Measurements from ENCODE around the gene FNBP1.
"Not testable (repeated sequence)": the region's sequence is repeated elsewhere in the genome, so short reads cannot be mapped to it uniquely, and the experiment has no call there.

Gene FNBP1

GRCh38 chr9:129983891-129984290, 59.1 kb downstream of the FNBP1 start:
- TF ChIP-seq, protein P1, sequence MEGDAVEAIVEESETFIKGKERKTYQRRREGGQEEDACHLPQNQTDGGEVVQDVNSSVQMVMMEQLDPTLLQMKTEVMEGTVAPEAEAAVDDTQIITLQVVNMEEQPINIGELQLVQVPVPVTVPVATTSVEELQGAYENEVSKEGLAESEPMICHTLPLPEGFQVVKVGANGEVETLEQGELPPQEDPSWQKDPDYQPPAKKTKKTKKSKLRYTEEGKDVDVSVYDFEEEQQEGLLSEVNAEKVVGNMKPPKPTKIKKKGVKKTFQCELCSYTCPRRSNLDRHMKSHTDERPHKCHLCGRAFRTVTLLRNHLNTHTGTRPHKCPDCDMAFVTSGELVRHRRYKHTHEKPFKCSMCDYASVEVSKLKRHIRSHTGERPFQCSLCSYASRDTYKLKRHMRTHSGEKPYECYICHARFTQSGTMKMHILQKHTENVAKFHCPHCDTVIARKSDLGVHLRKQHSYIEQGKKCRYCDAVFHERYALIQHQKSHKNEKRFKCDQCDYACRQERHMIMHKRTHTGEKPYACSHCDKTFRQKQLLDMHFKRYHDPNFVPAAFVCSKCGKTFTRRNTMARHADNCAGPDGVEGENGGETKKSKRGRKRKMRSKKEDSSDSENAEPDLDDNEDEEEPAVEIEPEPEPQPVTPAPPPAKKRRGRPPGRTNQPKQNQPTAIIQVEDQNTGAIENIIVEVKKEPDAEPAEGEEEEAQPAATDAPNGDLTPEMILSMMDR (IDR thresholded peaks at IDR 0.05; ENCODE audit: low read depth, low read length) = no peak
- no peak overlapping the region for H3K4me3 ChIP-seq (replicated peaks in 1 of 2; ENCODE audit: low read depth in 2 of 2, low read length in 2 of 2)
- peak; percentile 69 to 77 for DNase-seq (ENCODE audit: low read depth in 2 of 2)

DNA sequence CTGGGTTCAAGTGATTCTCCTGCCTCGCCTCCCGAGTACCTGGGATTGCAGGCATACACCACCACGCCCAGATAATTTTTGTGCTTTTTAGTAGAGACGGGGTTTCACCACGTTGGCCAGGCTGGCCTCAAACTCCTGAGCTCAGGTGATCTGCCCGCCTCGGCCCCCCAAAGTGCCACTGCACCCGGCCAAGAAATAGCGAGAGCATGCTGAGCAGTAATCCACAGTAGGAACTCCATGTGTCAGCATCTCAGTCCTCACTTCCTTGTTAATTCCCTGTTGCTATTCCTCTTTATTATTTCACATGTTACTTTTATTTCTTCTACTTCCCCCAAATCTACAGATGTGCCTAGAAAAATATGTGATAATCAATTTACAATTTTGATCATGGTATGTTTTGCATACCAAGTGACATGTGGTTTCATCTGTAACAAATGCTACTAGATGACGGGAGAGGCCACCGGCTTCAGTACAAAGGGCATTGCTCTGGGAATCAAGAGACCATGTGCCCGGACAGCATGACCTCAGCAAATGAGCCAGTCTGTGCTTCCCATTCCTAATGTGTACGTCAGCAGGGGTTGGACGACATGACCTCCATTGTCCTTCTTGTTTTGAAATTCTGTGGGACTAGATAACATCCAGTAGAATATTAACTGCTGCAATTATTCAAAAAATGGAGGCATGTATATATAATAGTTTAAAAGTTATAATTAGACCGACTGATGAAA, 61.6 kb downstream of the FNBP1 start:
- TF ChIP-seq, protein P1 (IDR thresholded peaks at IDR 0.05; ENCODE audit: low read depth, low read length) = no peak
- no peak overlapping the region for H3K4me3 ChIP-seq (replicated peaks in 1 of 2; ENCODE audit: low read depth in 2 of 2, low read length in 2 of 2)

DNA sequence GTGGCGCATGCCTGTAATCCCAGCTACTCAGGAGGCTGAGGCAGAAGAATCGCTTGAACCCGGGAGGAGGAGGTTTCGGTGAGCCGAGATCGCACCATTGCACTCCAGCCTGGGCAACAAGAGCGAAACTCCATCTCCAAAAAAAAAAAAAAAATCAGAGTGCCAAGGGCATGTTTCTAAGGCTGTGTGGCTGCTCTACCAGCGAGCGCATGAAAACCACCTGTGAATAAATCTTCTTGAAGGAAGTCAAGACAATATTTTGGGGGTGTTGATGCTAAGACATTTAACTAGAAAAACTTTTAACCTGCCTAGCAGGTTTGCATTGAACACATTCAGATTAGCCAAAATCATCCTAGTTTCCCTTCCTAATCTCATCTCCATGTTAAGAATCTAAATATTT, 62.8 kb downstream of the FNBP1 start:
- DNase-seq (ENCODE audit: low read depth in 2 of 2); H3K4me3 ChIP-seq (replicated peaks in 1 of 2; ENCODE audit: low read depth in 2 of 2, low read length in 2 of 2): not testable (repeated sequence)

More for the DNA sequence above, 61.6 kb downstream of the FNBP1 start:
- DNase-seq (ENCODE audit: low read depth in 2 of 2) = peak; percentile 86 to 92

DNA sequence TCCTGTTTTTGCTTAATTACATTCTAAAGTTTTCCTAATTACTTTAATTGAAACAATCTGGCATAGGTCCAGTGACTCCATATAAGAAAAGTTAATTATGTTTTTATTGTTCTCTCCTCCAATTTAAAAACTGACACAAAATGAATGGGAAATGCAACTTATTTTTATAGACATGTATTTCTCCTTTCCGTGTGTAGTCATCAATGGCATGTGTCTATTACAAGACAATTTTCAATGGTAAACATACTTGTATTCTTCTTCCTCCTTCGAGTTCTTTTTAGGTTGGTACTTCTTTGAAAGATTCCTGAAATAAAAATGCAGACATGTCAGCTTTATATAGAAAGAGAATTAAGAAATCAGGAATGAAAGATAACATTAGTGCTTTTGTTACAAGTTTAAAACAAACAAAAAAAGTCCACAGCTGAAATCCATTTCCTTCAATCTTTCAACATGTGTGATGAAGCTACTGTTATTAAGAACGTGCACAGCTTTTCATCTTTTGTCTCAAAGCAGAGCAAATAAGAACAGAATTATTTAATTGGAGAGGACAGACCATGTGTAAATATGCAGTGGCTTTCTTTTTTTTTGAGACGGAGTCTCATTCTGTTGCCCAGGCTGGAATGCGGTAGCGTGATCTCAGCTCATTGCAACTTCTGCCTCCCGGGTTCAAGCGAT, 63.8 kb downstream of the FNBP1 start:
- no peak for DNase-seq (ENCODE audit: low read depth in 2 of 2)
- TF ChIP-seq, protein P1 (IDR thresholded peaks at IDR 0.05; ENCODE audit: low read depth, low read length) = no peak
- H3K4me3 ChIP-seq (replicated peaks in 1 of 2; ENCODE audit: low read depth in 2 of 2, low read length in 2 of 2) = no peak overlapping the region

- TF ChIP-seq, protein P1 (IDR thresholded peaks at IDR 0.05; ENCODE audit: low read depth, low read length) = no peak
- no peak overlapping the region for H3K4me3 ChIP-seq (replicated peaks in 1 of 2; ENCODE audit: low read depth in 2 of 2, low read length in 2 of 2)
- no peak for DNase-seq (ENCODE audit: low read depth in 2 of 2)
These were observed 70.2 kb downstream of the FNBP1 start for GRCh38 chr9:129972816-129973215.

DNA sequence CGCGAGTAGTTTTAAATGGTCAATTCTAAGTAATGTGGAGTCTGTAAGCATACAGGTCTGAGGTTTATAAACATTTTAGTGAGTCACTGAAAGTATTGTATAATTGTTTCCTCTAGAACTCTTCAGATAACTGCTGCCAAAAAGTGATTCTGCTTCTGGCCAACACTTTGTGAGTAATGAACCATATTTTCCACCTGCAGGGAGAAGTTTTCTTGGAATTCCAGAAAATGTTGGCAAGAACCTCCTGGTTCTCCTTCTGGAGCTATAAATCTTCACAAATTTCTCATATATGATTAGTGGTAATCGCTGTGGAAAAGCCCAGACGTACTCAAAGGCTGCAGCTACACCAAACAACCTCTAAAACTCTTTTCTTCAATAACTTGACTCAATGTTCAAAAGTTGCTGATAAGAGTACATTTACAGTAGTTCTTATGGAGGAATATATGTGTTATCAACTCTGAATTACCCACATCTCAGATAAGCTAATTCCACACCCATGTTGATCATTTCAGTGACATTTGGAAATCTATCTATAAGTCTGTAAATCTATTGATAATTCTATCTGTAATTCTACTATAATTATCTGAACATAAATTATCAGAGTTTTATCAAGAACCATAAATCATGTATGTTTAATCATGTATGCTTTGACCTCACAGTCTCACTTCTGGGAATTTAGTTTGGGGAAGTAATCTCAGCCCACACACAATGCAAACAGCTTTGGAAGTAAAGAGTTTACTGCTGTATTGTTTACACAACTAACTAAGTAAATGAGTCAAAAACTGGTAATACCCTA, 74.1 kb downstream of the FNBP1 start:
- DNase-seq (ENCODE audit: low read depth in 2 of 2) = peak; percentile 84 to 89
- no peak overlapping the region for H3K4me3 ChIP-seq (replicated peaks in 1 of 2; ENCODE audit: low read depth in 2 of 2, low read length in 2 of 2)
- TF ChIP-seq, protein P1 (IDR thresholded peaks at IDR 0.05; ENCODE audit: low read depth, low read length) = no peak

Measured in cardiac fibroblast (primary cell).